A549 (cell line): Measurements from ENCODE around the gene MPPED2. TPM values are rescaled to one million over a fixed set of nuclear protein-coding genes. Genes with fewer than 3 reads are reported as not detected.

Experiments
- ATAC-seq, 2 experiments: fragments of 200-7000 bp in 1 of 2; fragments of >200 bp in 1 of 2; cut with Nextera tagmentation in 1 of 2; cut with Tn5 transposase in 1 of 2; 3 replicates each; pipeline versions ENCODE4 v1.8.0 to v1.9.1; 2018 to 2020; ENCODE audit warnings: mild to moderate bottlenecking in 1 of 2, moderate library complexity in 1 of 2
- CTCF ChIA-PET: fragments of 300-600 bp; sonication (Branson Sonifier 250); formaldehyde crosslinking; extraction: SDS; loops from one replicate; lab custom pipeline; 2021; ENCODE audit warnings: antibody characterized with exemption, inconsistent platforms; lab: Yijun Ruan, JAX
- POLR2A ChIA-PET: fragments of 350-600 bp; formaldehyde crosslinking; extraction: SDS; loops from one replicate; lab custom pipeline; 2021; ENCODE audit warnings: antibody characterized with exemption, inconsistent platforms; lab: Yijun Ruan, JAX
- DNase-seq, 2 experiments: peaks; one replicate each; pipeline versions ENCODE4 v3.0.0 to v3.0.0-alpha.2; 2011 to 2016; ENCODE audit warnings: low read depth in 1 of 2, low spot score in 1 of 2
- FAIRE-seq: peaks from 2 replicates; lab custom pipeline; 2011; peaks lifted over from hg19 to GRCh38; lab: Jason Lieb, UNC
- H3K27ac ChIP-seq, 2 experiments: fragments of >200 bp; sonication (Bioruptor Twin); formaldehyde crosslinking; 3 replicates each; pipeline ENCODE4 v1.5.1; 2016 to 2017
- H3K4me1 ChIP-seq: fragments of >200 bp; sonication (Bioruptor Twin); formaldehyde crosslinking; 3 replicates; pipeline ENCODE4 v1.6.1; 2016
- H3K4me2 ChIP-seq: fragments of >200 bp; sonication (Bioruptor Twin); formaldehyde crosslinking; 3 replicates; pipeline ENCODE4 v1.6.1; 2016
- H3K4me3 ChIP-seq: fragments of >200 bp; sonication (Bioruptor Twin); formaldehyde crosslinking; 3 replicates; pipeline ENCODE4 v1.5.1; 2016
- H3K9me3 ChIP-seq: fragments of >200 bp; sonication (Bioruptor Twin); formaldehyde crosslinking; 3 replicates; pipeline ENCODE4 v1.6.1; 2016
- BCL3 ChIP-seq: fragments of >200 bp; sonication (Bioruptor Twin); formaldehyde crosslinking; IDR thresholded peaks from 3 replicates; pipeline ENCODE4 v1.6.1; 2016
- CBX8 ChIP-seq: fragments of 200-600 bp; sonication (generic); IDR thresholded peaks from 2 replicates; pipeline ENCODE4 v1.6.1; 2016
- CEBPB ChIP-seq, 2 experiments: fragments of >200 bp in 1 of 2; sonication (Bioruptor Twin) in 1 of 2; formaldehyde crosslinking in 1 of 2; IDR thresholded peaks; 2 replicates each; pipeline ENCODE4 v1.6.1; 2012 to 2016
- CHD2 ChIP-seq: fragments of 150-350 bp; IDR thresholded peaks from 2 replicates; pipeline ENCODE4 v1.6.1; 2014; ENCODE audit warnings: low read length; ENCODE audit not compliant: partially characterized antibody
- FOXS1 ChIP-seq: fragments of 250-450 bp; sonication (Bioruptor Pico); IDR thresholded peaks from 2 replicates; pipeline ENCODE4 v1.5.0; 2020; ENCODE audit warnings: mild to moderate bottlenecking, moderate library complexity
- HOXA7 ChIP-seq: fragments of 250-450 bp; sonication (Bioruptor Pico); IDR thresholded peaks from 2 replicates; pipeline ENCODE4 v1.5.0; 2020; ENCODE audit warnings: mild to moderate bottlenecking, moderate library complexity
- JUN ChIP-seq, 2 experiments: fragments of >200 bp; sonication (Bioruptor Twin); formaldehyde crosslinking; IDR thresholded peaks; 2 replicates in 1 of 2; 3 replicates in 1 of 2; pipeline ENCODE4 v1.6.1; 2016 to 2017
- MAFK ChIP-seq: fragments of 450-650 bp; IDR thresholded peaks from 2 replicates; pipeline ENCODE4 v1.6.1; 2014; ENCODE audit not compliant: partially characterized antibody
- PBX3 ChIP-seq: IDR thresholded peaks from 2 replicates; pipeline ENCODE4 v1.6.1; 2012
- PHF8 ChIP-seq: fragments of 200-600 bp; sonication (generic); IDR thresholded peaks from 2 replicates; pipeline ENCODE4 v1.6.1; 2016; ENCODE audit warnings: low read depth, mild to moderate bottlenecking, antibody characterized with exemption, moderate library complexity, borderline replicate concordance
- POLR2A ChIP-seq: IDR thresholded peaks from 2 replicates; pipeline ENCODE4 v1.6.1; 2012; ENCODE audit warnings: mild to moderate bottlenecking, low read length
- POLR2AphosphoS2 ChIP-seq: conservative IDR thresholded peaks from 2 replicates; pipeline ENCODE4 v1.6.1; 2012; ENCODE audit warnings: low read length, improper control_type of control experiment, inconsistent platforms
- SREBF2 ChIP-seq: fragments of 450-650 bp; IDR thresholded peaks from 2 replicates; pipeline ENCODE4 v1.6.1; 2014; ENCODE audit warnings: mild to moderate bottlenecking, moderate library complexity
- TFCP2L1 ChIP-seq: fragments of 250-450 bp; sonication (Bioruptor Pico); IDR thresholded peaks from 2 replicates; pipeline ENCODE4 v1.5.0; 2021; ENCODE audit warnings: mild to moderate bottlenecking
- WGBS: methylation state at CpG from one replicate; pipeline ENCODE4 v1.1.6; 2017; ENCODE audit errors: missing lambda C conversion rate; 5-methylcytosine and 5-hydroxymethylcytosine counted together
- polyA plus RNA-seq, 4 experiments: library from polyadenylated mRNA; depleted of rRNA in 3 of 4; stranded (reverse); fragments of >200 nt; fragmentation: RNase III in 1 of 4; extraction: RNeasy Plus Mini Kit Qiagen cat#74134 plus additional on column Dnase treatment in 1 of 4; gene quantifications; 2 replicates in 3 of 4; 3 replicates in 1 of 4; pipeline ENCODE4 v1.2.3, GENCODE V29; 2011 to 2017
- TF ChIP-seq, protein P1 (sequence below): IDR thresholded peaks from 2 replicates; pipeline ENCODE4 v1.6.1; 2012; ENCODE audit warnings: low read depth, borderline replicate concordance
- TF ChIP-seq, protein P2 (sequence below): fragments of >200 bp; sonication (Bioruptor Twin); formaldehyde crosslinking; IDR thresholded peaks from 3 replicates; pipeline ENCODE4 v1.5.1; 2016

MPPED2 gene
- polyA plus RNA-seq, 2 of the 4 experiments (the other 2 are of a cell fraction), result not detected

DNA sequence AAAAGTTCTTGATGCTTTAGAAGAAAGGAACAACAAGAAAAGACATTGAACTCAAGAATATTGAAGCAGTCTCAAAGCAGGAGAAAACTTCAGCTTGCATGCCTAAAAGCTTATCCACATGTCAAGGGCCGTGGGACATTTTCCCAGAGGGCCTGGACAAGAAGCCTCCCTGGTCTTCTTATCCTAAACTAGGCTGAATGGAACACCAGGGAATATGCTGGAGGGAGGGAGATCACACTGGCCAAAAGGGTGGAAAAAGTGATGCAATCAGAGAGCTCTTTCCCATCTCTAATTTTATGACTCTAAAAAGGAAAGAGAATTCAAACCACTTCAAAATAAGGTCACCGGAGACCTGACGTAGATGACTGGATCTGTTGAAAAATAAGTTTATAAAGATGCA, 107.2 kb downstream of the MPPED2 start:
- POLR2A ChIA-PET, result no interaction called here
- DNase-seq, result no peak
- TF ChIP-seq FOXS1 (CRISPR knock-in tag) (no peak), POLR2A (no peak), PHF8 (no peak), CBX8 (no peak), TFCP2L1 (CRISPR knock-in tag) (no peak), BCL3 (no peak), JUN (IDR thresholded peaks at IDR 0.05) (no peak), MAFK (no peak), CEBPB (IDR thresholded peaks at IDR 0.05) (no peak), CHD2 (no peak), PBX3 (no peak)
- TF ChIP-seq, protein P1, sequence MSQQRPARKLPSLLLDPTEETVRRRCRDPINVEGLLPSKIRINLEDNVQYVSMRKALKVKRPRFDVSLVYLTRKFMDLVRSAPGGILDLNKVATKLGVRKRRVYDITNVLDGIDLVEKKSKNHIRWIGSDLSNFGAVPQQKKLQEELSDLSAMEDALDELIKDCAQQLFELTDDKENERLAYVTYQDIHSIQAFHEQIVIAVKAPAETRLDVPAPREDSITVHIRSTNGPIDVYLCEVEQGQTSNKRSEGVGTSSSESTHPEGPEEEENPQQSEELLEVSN, result no peak
- no peaks in the 10 kb centered on the region for H3K9me3 ChIP-seq
- no peak for FAIRE-seq
- no peak overlapping the region for H3K4me3 ChIP-seq
- WGBS, result 1% methylated on average over 3 of the region's 3 CpGs
- no peak overlapping the region for H3K4me2 ChIP-seq
- H3K27ac ChIP-seq, result no peak overlapping the region
- CTCF ChIA-PET, result no interaction called here
- no peaks in the 10 kb centered on the region for H3K4me1 ChIP-seq
- ATAC-seq, result no peak

DNA sequence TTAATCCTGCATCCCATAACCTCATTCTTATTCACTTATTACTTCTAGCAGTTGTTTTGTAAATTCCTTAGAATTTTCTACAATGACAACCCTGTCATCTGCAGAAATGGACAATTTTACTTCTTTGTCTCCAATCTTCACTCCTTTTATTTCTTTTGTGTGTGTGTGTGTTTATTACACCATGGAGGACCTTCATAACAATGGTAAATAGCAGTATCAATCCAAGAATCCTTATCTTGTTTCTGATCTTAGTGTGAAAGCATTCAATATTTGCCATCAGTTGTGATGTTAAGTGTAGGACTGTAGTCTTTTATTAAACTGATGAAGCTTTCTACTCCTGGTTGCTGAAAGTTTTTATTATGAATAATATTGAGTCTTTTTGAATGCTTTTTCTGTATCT, 109.1 kb downstream of the MPPED2 start:
- no peaks in the 10 kb centered on the region for H3K4me1 ChIP-seq
- FAIRE-seq, result no peak
- DNase-seq, result no peak
- ATAC-seq, result no peak
- POLR2A ChIA-PET, result no interaction called here
- CTCF ChIA-PET, result no interaction called here
- no peaks in the 10 kb centered on the region for H3K9me3 ChIP-seq
- TF ChIP-seq PBX3 (no peak), BCL3 (no peak), POLR2AphosphoS2 (no peak), HOXA7 (CRISPR knock-in tag) (no peak), SREBF2 (no peak)
- TF ChIP-seq, protein P2, sequence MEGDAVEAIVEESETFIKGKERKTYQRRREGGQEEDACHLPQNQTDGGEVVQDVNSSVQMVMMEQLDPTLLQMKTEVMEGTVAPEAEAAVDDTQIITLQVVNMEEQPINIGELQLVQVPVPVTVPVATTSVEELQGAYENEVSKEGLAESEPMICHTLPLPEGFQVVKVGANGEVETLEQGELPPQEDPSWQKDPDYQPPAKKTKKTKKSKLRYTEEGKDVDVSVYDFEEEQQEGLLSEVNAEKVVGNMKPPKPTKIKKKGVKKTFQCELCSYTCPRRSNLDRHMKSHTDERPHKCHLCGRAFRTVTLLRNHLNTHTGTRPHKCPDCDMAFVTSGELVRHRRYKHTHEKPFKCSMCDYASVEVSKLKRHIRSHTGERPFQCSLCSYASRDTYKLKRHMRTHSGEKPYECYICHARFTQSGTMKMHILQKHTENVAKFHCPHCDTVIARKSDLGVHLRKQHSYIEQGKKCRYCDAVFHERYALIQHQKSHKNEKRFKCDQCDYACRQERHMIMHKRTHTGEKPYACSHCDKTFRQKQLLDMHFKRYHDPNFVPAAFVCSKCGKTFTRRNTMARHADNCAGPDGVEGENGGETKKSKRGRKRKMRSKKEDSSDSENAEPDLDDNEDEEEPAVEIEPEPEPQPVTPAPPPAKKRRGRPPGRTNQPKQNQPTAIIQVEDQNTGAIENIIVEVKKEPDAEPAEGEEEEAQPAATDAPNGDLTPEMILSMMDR, result no peak
- H3K4me2 ChIP-seq, result no peak overlapping the region
- H3K4me3 ChIP-seq, result no peak overlapping the region
- no peak overlapping the region for H3K27ac ChIP-seq
